Ascending aorta (tissue), 2 donors: ENCODE results near the gene FRMPD4. TPM values are rescaled to one million over a fixed set of nuclear protein-coding genes. Genes with fewer than 3 reads are reported as not detected.

ENCODE experiments used
- DNase-seq, 2 donors: peaks; one replicate each; pipeline ENCODE4 v3.0.0-alpha.2; 2019; ENCODE audit warnings: low spot score in 2 of 2
- H3K27ac ChIP-seq, 2 donors: fragments of 200-600 bp; sonication (generic); one replicate each; pipeline ENCODE4 v1.5.1; 2016 to 2017; ENCODE audit warnings: mild to moderate bottlenecking in 1 of 2
- H3K27me3 ChIP-seq: fragments of 200-600 bp; sonication (generic); one replicate; pipeline ENCODE4 v1.5.1; 2017
- H3K36me3 ChIP-seq, 2 donors: fragments of 200-600 bp; sonication (generic); one replicate each; pipeline ENCODE4 v1.5.1; 2016
- H3K4me1 ChIP-seq, 2 donors: fragments of 200-600 bp; sonication (generic); one replicate each; pipeline ENCODE4 v1.5.1; 2016 to 2017; ENCODE audit warnings: mild to moderate bottlenecking in 1 of 2
- H3K4me3 ChIP-seq, 2 donors: fragments of 200-600 bp; sonication (generic); one replicate each; pipeline ENCODE4 v1.5.1; 2016 to 2017; ENCODE audit warnings: mild to moderate bottlenecking in 1 of 2
- H3K9me3 ChIP-seq, 2 donors: fragments of 200-600 bp; sonication (generic); one replicate each; pipeline ENCODE4 v1.5.1; 2016
- CTCF ChIP-seq, 3 experiments: fragments of 200-600 bp in 2 of 3; fragments of 450-650 bp in 1 of 3; sonication (generic) in 2 of 3; IDR thresholded peaks; one replicate each; pipeline ENCODE4 v1.5.1; 2016 to 2019; ENCODE audit warnings: antibody characterized with exemption in 3 of 3, mild to moderate bottlenecking in 1 of 3, moderate library complexity in 1 of 3
- intact Hi-C: fragments of 100-400 bp; cut with DNase I; formaldehyde crosslinking; loops from one replicate; pipeline ENCODE4 v1.15.1; 2023
- total RNA-seq: library from RNA; depleted of rRNA; stranded (reverse); fragments of >200 nt; gene quantifications from one replicate; pipeline ENCODE4 v1.1.0, GENCODE V29; 2016

The FRMPD4 gene
- total RNA-seq, 1 donor from 2014 or later = not detected

GRCh38 chrX:12548341-12548740 lies 410.1 kb downstream of the FRMPD4 start:
- DNase-seq = no peak
- Histone ChIP-seq H3K4me3 (no peak overlapping the region), H3K27me3 (no peaks in the 10 kb centered on the region), H3K36me3 (no peaks in the 10 kb centered on the region), H3K27ac (no peak overlapping the region), H3K4me1 (no peaks in the 10 kb centered on the region), H3K9me3 (no peaks in the 10 kb centered on the region)
- no peak for TF ChIP-seq CTCF (IDR thresholded peaks at IDR 0.05)
- intact Hi-C loops = no loop called here

- Histone ChIP-seq H3K36me3 (no peaks in the 10 kb centered on the region), H3K4me1 (no peaks in the 10 kb centered on the region), H3K9me3 (no peaks in the 10 kb centered on the region), H3K27me3 (no peaks in the 10 kb centered on the region), H3K27ac (no peak overlapping the region), H3K4me3 (no peak overlapping the region)
- TF ChIP-seq CTCF (IDR thresholded peaks at IDR 0.05) = no peak
- no peak for DNase-seq
- intact Hi-C loops = no loop called here
Measured at GRCh38 chrX:12548746-12549145, 410.5 kb downstream of the FRMPD4 start.

GRCh38 chrX:12554206-12554605 lies 415.9 kb downstream of the FRMPD4 start:
- no peak for TF ChIP-seq CTCF (IDR thresholded peaks at IDR 0.05)
- Histone ChIP-seq H3K4me1 (no peaks in the 10 kb centered on the region), H3K36me3 (no peaks in the 10 kb centered on the region), H3K27me3 (no peaks in the 10 kb centered on the region), H3K27ac (no peak overlapping the region), H3K4me3 (no peak overlapping the region), H3K9me3 (no peaks in the 10 kb centered on the region)
- no peak for DNase-seq
- intact Hi-C loops = no loop called here

- H3K4me1 ChIP-seq = no peaks in the 10 kb centered on the region
- H3K9me3 ChIP-seq = no peaks in the 10 kb centered on the region
- no peak overlapping the region for H3K4me3 ChIP-seq
- no peak for TF ChIP-seq CTCF (IDR thresholded peaks at IDR 0.05)
- no peaks in the 10 kb centered on the region for H3K27me3 ChIP-seq
- no peak overlapping the region for H3K27ac ChIP-seq
- no peaks in the 10 kb centered on the region for H3K36me3 ChIP-seq
- no peak for DNase-seq
- intact Hi-C loops = no loop called here
Measured at GRCh38 chrX:12563121-12563520, 424.8 kb downstream of the FRMPD4 start.

GRCh38 chrX:12564221-12564620 lies 425.9 kb downstream of the FRMPD4 start:
- no peak overlapping the region for H3K4me3 ChIP-seq
- no peak overlapping the region for H3K27ac ChIP-seq
- no peaks in the 10 kb centered on the region for H3K36me3 ChIP-seq
- DNase-seq = no peak
- no peaks in the 10 kb centered on the region for H3K4me1 ChIP-seq
- no peaks in the 10 kb centered on the region for H3K9me3 ChIP-seq
- TF ChIP-seq CTCF (IDR thresholded peaks at IDR 0.05) = no peak
- no peaks in the 10 kb centered on the region for H3K27me3 ChIP-seq
- intact Hi-C loops = no loop called here

GRCh38 chrX:12567857-12568256 lies 429.6 kb downstream of the FRMPD4 start:
- H3K4me3 ChIP-seq = no peak overlapping the region
- no peaks in the 10 kb centered on the region for H3K9me3 ChIP-seq
- intact Hi-C loops = no loop called here
- no peak for DNase-seq
- H3K27me3 ChIP-seq = no peaks in the 10 kb centered on the region
- H3K4me1 ChIP-seq = no peaks in the 10 kb centered on the region
- TF ChIP-seq CTCF (IDR thresholded peaks at IDR 0.05) = peak in 2 of 3 experiments; percentile 15 to 28
- H3K36me3 ChIP-seq = no peaks in the 10 kb centered on the region
- no peak overlapping the region for H3K27ac ChIP-seq
